Measurements from ENCODE around the gene MAP3K6.
"Not testable (repeated sequence)": the region's sequence is repeated elsewhere in the genome, so short reads cannot be mapped to it uniquely, and the experiment has no call there.

The MAP3K6 gene

DNA sequence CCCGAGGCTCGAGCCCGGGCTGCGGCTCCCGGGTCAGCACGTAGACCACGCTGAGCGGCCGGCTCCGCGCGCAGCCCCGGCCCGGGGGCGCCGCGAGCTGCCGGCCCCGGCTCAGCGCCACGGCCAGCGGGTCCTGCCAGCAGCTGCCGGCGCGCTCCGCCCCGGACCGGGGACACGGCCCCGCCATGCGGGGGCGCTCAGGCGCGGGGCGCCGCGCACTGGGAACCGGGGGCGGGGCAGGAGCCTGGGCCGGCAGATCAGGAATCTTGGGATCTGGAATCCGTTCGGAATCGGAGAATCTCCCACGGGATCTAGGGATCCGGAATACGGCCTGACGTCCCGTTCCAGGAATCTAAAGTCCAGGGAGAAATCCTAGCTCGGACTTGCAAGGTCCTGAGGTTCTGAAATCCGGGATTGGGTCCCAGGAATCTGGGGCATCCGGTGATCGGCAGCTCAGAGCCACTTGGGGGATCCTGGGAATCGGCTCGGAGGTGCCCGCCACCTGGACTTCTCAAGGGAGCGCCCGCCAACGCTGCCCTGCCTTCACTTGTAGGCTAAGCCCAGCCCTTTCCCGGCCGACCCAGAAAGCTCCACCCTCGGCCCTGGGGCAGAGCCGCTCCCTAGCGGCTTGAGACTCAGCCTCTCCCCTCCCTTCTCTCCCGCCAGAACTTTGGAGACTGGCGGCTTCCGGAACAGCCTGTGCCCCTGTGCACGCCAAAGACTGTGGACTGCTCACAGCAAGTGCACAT is at the start of gene MAP3K6:
MAP3K6 (minus strand) TSS at position 551 of the 749 bp plus-strand sequence; CDS start at position 187, 364 bp downstream.
- DNase-seq: peak; percentile 45

DNA sequence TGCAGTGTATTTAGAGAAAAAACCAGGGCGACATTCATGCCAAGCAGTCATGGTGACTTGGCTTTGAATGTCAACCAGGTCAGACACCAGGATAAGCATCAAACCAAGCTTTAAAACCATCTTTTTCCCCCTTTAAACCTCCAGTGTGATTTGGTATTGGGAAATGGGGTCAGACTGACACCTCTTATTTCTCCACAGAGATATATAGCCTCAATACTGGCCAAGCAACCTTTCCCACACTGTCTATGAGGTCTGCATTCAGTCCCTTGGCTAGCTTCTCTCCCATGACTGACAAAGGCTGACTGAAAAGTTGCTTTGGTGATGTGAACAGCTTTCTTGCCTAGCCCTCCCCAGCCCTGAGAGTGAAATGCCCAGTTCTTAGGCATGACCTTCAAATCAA is 47.3 kb upstream of the MAP3K6 start:
- DNase-seq: no peak

DNA sequence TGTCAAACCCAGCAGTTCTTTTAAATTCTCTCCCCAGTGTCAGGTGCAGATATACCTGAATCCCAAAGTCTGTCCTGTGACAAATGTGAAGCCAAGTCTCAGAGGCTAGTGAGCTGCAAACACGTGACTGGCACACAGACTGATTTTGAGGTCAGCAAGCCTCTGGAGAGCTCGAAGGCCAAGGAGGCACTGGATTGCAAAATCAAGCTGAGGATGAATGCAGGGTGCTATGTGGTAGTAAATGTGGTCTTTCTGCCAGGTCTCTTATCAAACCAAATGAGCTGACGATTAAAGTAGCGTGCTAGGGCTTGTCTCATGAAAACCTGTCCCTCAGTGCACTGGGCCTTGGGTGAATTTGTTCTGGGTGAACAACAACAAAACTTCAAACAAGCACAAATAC is 46.2 kb upstream of the MAP3K6 start:
- DNase-seq: no peak

GRCh38 chr1:27412502-27412901 is 45.7 kb upstream of the MAP3K6 start:
- DNase-seq: no peak

DNA sequence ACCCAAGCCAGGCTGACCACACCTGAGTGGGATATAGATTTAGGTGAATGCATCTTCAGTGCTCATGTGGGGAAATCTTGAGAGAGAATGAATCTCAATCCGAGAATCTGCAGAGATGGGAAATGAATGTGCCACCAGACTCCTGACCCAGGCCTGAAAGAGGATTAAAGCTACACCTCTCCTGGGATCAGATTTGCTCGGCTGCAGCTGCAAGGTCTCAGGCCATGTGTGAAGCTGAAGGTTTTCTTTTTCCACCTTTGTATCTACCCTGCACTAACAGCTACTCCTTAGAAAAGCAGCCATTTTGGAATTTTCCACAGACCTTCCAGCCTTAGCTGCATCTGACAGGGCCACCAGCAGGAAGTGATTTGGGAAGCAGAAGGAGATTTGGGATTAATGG is 43.9 kb upstream of the MAP3K6 start:
- no peak for DNase-seq

- no peak for DNase-seq
Observed at GRCh38 chr1:27409669-27410068, 42.9 kb upstream of the MAP3K6 start.

DNA sequence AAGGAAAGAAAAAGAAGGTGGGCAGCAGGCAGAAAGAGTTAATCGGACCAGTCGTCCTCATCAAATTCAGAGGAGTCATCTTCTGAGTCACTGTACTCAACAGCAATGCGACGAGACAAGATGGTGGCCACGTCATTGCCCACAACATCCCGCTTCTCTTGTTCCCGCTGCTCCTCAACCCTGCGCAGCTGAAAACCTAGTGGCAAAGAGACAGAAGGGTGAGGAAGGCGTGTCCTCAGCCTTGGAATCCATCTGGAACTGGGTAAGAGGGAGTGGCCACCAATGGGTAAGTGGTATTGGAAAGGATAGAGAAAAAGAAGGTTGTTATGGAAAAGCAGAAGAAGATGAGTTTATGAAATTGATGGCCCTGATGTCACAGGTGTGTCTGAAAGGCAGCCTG is 41.4 kb upstream of the MAP3K6 start:
- DNase-seq: no peak

- DNase-seq: not testable (repeated sequence)
Observed at GRCh38 chr1:27406791-27407190, 40.0 kb upstream of the MAP3K6 start.

DNA sequence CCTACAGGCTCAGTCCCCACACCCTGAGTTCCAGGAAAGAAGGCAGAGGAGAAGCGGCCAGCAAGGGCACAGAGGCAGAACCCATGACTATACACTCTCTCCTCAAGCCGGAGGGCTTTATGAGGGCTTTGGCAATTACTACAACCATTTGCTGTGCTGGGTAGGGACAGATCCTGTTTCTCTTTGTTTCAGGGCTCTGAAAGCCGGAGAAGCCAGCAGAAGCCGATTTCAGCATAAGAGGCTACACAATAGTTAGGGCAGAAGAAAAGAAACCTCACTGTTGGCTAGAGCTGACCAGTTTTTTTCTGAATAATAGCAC is 39.6 kb upstream of the MAP3K6 start:
- no peak for DNase-seq

DNA sequence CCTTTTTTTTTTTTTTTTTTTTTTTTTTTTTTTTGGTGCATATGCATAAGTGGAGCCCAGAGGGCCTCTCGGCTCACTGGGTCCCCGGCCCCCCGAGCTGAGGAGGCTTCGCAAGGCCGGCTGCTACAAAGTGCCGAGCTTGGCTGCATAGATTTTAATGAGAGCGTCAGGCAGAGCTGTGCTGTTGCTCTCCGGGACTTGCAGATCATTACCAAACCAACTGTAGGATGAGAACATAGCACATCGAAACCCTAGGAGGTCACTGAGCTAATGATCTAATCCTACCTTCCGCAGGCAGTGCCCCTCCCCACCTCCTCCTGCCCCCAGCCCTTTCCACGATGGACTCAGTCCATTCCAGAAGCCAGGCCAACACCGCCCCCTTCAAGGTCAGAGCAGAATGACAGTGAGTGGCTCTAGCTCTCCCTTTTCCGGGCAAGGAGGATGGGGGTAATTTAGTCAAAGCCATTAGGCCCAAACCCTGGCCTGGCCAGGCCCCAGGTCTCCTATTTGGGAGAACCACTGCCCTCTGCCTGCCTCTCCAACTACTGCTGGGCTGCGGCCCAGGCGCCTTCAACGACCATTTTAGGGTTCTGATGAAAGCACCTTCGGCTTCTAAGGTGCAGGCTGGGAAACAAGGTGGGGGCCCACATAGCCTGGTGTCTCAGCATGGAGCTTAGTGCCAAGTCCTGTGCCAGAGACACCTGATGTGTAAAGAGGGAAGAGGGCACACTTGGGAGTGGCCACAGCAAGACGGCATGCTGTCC is 39.0 kb upstream of the MAP3K6 start:
- not testable (repeated sequence) for DNase-seq

- no peak for DNase-seq
Observed at GRCh38 chr1:27405074-27405473, 38.3 kb upstream of the MAP3K6 start.

DNA sequence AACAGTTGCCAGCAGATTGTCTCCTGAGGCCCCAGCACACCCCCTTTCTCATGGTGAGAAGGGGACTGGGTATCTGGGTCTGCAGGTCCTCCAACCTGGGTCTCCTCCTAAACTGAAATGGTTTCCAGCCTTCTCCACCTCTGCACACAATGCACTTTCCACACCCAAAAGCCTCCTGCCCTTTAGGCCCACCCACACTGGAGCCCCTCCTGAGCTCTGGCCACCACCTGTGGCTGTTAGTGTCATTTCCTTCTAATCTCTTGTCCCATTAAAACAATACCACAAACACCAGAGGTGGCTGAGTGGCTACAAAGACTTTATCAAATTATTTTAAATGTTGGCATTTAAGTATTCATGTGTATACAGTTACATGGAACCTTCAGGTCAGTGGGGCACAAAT is 37.2 kb upstream of the MAP3K6 start:
- DNase-seq: no peak

- peak; percentile 24 for DNase-seq
Observed at GRCh38 chr1:27403065-27403726, 36.4 kb upstream of the MAP3K6 start.

DNA sequence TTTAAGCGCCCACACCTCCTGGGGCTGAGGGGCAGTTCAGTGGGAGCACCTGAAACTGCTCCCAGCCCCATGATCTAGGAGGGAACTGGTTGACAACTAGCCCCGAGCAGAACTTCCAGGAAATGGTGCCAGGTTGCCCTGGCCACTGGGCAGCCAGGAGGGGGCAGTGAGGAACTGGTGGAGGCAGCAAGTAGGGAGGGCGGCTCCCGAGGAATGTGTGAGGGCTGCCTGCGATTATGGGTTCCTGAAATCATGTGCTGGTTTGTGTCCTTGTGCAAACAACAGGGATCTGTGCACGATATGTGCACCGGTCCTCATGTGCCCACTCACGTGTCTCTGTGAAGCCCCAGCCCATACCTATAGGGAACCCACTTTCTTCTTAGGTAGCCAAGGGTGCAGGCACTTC is 35.6 kb upstream of the MAP3K6 start:
- no peak for DNase-seq

DNA sequence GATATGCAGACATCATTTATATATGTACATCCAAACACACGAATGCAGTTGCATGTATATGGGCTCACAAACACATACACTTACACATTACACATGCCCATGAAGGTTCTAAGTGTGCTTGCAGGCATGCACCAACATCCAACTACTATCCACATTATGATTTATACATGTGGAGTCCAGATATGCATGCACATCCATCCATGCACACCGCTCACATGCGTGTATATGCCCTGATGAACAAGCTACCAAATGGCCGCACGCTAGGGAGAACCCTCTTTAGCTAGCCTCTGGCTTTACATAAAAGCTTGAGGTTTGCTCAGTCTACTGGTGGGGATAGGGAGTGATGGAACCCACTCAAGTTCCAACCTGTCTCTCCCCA is 34.2 kb upstream of the MAP3K6 start:
- no peak for DNase-seq

DNA sequence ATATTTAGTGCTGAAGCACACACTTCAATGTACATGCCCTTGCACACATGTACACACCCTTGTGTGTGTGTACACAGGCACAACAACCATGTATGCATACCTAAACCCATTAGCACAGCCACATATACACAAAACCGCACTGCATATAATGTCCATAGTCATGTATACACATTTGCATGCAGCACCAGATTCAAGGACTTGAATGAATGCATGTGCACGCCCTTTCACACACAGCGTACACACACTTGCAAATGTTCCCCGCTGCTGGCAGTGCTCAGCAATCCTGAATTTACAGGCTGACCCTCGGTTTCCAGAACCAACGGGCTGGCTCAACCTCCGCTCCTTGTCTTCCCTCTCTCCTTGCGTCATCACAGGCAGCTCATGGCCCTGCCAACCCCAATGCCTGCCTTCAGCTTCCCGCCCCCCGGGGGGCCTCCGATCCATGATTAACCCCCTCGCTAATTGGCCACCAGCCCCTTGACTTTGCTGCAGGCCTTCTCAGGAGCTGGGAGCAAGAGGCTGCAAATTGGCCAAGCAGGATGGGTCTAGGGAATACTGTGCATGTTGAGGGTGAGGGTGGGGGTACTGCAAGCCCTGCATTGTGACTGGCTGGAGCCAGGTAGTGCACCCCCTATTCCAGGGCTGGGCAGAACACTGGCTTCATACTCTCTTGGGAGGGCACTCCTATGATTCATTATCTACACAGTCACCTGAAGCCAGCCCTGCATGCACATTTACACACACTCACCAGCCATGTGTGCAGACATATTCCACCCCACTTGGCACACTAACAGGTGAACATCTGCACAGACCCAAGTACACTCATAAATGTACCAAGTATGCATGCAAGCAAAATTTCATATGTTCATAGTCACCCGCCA is 33.6 kb upstream of the MAP3K6 start:
- DNase-seq: no peak

DNA sequence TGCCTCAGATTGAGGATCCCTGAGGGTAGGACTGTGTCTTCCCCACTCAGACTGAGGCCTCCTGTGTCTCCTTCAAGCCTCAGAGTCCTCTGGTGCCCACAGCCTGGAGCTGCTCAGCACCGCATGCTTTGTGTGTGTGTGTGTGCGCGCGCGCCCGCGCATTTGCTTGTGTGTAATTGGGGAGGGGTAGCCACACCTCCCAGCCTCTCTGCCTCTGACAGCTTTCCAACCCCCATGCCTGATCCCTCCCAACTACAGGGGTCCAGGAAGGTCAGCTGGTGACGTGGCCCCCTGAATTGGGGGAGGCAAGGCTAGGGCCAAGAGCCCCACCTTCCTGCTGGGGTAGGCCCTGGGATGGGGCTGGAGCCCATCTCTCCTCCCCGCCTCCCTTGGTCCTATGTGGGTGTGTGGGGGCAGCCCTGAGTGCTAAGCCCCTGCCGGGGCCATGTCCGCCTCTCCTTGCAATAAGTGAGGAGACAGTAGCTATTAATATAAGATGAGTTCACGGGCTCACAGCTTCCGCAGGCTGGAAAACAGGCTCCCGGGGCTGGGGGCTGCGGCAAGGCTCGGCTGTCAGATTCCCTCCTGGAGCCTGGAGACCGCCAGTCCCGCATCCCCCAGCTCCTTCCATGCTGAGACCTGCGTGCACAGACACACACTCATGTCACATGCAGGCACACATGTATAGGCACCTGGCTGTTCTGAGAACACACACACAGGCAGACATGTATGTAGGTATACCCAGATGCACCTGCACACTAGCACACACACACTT is 32.7 kb upstream of the MAP3K6 start:
- DNase-seq: no peak

GRCh38 chr1:27398405-27399149 is 31.8 kb upstream of the MAP3K6 start:
- DNase-seq: no peak

DNA sequence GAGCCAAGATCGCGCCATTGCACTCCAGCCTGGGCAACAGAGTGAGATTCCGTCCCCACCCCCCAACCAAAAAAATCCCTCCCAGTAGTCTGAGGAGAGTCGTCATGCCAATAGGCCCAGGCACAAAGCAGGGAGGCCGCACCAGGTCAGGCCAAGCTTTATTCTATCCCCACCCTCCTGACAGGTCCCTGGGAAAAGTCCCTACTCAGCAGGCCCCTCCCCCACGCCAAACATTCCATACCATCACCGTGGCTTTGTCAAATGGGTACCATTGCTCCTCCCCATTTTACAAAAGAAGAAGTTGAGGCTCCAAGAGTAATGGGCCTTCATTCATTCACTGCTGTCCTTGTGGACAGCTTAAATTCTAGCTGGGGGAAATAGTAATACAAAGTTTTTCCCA is 31.0 kb upstream of the MAP3K6 start:
- DNase-seq: no peak

DNA sequence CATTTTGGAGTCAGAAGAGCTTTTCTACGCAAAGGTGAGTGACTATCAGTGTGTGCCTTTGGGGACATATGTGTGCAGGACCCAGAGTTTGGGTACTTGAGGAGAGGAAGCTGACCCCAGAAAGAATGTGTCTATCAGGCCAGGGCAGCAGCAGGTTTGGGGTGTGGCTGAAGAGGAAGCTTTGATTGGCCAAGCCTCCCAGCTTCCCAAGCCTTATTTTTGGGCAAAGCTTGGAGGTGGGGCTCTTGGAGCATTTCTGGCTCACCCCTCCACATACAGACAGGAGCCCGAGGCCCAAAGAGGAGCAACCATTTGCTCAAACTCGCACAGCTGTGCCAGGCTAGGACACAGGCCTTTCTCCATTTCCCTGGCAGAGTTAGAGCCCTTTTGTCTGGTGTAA is 30.3 kb upstream of the MAP3K6 start:
- no peak for DNase-seq

DNA sequence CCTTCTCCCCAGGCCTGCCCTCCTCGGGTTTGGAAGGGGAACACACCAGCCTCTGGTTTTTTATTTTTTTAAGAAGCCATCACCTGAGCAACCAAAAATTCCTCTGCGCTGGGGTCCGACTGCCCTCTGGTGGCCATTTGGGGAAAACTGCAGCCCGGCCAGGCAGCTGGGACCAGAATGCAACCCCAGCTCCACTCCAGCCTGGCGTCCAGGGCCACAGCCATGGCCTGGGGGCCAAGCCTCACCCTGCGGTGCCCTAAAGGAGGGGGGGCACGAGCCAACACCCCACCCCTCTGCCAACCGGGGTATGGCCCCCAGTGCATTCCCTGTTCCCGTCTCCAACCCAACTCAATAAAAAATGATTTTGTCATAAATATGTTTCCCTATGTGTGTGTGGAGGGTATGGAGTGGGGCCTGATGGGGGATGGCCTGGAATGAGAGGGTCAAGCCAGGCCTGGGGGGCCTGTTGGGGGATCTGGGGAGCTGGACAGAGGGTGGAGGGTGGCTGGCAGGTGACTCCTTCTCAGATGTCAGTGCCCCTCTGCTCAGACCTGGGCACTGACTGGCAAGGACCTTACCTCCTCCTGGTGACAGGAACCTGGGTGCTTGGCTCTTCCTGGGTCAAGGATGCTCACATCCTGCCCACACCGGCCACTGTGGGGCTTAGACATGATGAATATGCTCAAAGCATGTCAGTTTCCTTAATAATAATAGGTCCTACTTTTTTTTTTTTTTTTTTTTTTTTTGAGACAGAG is 28.9 kb upstream of the MAP3K6 start:
- DNase-seq: peak; percentile 83
